HG03139 (cell line): Measurements from ENCODE around the gene SLC22A7.
"Not testable (repeated sequence)": the region's sequence is repeated elsewhere in the genome, so short reads cannot be mapped to it uniquely, and the experiment has no call there.

Experiments
- ATAC-seq: cut with Tn5 transposase; IDR thresholded peaks from one replicate; pipeline ENCODE4 v1.9.1; 2021; ENCODE audit not compliant: unreplicated experiment

Gene SLC22A7

DNA sequence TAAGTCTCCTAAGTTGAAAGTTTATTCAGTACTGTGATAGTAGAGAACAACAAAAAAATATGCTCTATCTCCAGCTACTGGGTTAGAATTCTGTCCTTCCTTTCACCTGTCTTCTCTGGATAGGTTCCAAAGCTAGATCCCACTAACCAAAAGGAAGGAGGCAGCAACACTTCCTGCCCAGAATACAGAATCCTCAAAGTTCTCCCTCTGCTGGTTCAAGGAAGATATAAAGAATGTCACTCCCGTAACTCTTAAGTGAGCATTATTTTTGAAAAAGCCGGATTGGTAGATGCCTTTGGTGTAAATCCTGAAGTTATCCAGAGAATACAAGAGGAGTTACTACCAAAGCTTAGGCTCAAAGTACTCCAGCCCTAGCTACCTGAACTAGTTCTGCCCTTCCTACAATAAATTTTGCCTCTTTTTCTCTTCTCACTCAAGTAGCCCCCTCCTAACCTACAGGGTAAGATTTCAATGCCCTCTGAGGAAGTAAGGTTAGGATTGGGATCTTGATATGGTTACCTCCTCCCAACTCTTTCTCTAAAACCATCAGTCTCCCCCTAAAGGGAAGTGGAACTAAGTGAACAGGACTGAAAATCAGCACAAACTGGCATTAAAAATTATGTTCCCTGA lies 36.5 kb downstream of the SLC22A7 start:
- no peak for ATAC-seq

DNA sequence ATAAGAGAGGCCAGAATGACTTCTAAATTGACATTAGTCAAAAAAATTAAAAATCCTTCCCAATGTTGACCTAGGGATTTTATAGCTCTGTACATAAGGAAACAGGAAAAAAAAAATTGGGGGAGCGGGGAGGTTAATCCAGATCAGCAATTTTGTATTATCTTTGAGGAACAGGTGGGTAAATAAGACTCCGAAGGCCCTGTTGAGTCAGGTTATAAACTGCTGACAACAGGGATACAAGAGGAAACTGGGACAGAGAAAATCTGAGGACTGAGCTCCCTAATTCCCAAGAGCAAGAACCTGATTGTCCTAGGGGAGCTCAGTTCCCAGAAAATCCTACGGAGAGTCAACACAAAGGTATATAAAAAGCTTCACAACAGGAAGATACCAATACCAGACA lies 37.4 kb downstream of the SLC22A7 start:
- ATAC-seq = no peak

DNA sequence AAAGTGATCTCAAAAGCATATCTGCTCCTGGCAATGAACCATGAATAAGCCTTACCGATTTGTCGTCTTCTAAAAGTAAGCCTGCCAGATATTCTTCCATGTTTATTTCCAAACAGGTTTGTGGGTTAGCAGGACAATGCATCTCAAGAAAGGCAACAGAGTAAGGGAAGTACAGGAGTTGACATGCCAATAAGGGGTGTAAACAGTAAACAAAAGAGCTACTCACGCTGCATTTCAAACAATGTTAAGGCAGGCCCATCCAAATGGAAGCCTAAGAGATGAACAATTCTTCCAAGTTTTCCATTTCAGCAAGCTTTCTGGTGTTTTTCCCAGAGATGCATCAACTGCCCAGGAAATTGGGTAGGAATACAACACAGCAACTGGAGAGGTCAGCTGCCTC lies 38.3 kb downstream of the SLC22A7 start:
- ATAC-seq = no peak

DNA sequence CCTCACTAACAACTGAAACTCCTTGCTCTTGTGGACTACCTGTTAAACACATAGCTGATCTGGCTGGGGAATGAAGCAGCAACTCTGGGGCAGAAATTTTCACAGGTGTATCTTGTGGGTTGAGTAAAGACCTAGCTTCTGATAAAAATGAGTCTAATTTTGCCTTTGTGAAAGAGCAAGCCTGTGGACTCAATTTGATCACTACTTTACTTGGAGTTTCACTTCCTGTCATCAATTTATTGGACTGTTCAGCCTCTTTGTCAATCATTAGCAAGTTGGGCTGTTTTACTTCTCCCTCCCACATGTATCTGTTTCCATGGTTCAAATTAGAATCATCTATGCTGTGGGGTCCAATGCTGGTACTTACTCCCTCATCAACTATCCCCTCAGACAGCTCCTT lies 40.2 kb downstream of the SLC22A7 start:
- no peak for ATAC-seq

DNA sequence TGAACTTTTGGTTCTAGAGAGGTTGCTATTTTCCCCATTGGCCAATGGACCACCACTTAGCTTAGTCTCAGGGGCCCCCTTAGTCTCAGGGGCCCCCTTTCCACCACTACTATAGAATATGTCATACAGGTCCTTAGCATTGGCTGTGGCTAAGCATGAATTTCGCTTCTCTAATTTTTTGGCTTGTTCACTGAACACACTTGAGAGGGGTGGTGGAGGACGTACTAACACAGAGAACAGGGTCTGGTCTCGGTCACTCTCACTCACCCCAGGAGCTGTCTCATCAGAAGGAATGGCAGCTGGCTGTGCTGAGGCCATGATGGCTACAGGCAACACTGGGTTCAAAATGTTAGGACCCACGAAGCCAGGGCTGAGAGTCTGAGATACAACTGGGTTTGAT lies 41.1 kb downstream of the SLC22A7 start:
- ATAC-seq = peak; percentile 54

DNA sequence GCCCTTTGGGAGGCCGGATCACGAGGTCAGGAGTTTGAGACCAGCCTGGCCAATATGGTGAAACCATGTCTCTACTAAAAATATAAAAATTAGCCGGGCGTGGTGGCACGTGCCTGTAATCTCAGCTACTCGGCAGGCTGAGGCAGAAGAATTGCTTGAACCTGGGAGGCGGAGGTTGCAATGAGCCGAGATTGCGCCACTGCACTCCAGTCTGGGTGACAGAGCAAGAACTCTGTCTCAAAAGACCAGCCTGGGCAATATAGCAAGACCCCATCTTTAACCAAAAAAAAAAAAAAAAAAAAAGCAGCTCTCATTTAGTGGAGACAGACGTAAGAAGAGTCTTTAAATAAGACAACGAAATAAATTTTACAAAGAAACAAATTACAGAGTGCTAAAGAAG lies 48.2 kb downstream of the SLC22A7 start:
- ATAC-seq = not testable (repeated sequence)

DNA sequence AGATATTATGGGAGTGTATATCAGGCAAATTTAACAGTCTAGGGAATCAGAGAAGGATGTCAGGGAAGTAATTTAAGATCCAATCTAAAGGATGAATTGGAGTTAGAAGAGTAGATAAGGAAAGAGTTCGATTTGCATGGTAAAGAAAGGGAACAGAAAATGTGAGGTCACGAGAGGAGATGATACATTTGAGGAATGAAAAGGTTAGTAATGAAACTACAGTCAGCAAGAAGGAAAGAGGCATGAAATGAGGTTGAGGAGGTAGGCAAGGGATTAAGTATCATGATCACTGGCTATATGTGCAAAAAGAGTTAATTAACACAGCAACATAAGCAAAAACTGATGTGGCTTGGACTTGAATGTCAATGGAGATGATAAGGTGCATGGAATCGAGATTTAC lies 49.0 kb downstream of the SLC22A7 start:
- ATAC-seq = no peak

DNA sequence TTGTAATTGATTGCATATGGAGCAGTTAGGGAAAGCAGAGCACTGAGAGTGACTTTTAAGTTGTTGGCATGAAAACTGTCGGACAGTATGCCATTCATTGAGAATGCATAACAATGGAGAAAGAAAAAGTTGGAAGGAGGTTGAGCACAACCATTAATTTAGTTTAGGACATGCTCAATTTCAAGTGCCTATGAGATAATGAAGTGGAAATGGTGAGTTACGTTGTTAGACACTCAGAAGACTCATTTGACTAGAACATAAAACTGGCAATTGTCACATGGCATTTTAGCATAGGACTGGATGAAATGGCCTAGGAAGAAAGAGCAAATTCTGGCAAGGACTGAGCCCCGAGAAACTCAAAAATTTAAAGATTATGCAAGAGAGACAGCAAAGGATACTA lies 49.4 kb downstream of the SLC22A7 start:
- no peak for ATAC-seq

DNA sequence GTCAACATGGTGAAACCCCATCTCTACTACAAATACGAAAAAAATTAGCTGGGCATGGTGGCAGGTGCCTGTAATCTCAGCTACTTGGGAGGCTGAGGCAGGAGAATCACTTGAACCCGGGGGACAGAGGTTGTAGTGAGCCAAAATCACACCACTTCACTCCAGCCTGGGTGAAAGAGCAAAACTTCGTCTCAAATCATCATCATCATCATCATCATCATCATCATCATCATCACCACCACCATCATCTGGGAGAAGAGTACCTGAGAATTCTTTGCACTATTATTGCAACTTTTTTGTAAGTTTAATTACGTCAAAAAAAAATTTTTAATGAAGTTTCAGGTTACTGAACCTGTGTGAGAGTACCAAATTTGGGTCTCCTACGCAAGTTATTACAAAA lies 53.9 kb downstream of the SLC22A7 start:
- not testable (repeated sequence) for ATAC-seq
